Measurements from ENCODE around the gene PDGFB.

- TF ChIP-seq, protein P1, sequence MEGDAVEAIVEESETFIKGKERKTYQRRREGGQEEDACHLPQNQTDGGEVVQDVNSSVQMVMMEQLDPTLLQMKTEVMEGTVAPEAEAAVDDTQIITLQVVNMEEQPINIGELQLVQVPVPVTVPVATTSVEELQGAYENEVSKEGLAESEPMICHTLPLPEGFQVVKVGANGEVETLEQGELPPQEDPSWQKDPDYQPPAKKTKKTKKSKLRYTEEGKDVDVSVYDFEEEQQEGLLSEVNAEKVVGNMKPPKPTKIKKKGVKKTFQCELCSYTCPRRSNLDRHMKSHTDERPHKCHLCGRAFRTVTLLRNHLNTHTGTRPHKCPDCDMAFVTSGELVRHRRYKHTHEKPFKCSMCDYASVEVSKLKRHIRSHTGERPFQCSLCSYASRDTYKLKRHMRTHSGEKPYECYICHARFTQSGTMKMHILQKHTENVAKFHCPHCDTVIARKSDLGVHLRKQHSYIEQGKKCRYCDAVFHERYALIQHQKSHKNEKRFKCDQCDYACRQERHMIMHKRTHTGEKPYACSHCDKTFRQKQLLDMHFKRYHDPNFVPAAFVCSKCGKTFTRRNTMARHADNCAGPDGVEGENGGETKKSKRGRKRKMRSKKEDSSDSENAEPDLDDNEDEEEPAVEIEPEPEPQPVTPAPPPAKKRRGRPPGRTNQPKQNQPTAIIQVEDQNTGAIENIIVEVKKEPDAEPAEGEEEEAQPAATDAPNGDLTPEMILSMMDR (IDR thresholded peaks at IDR 0.05), result no peak
- TF ChIP-seq EP300 (IDR thresholded peaks at IDR 0.05), result no peak
- no peak for TF ChIP-seq POLR2A (IDR thresholded peaks at IDR 0.05)
- no peak for TF ChIP-seq POLR2AphosphoS5 (IDR thresholded peaks at IDR 0.05)
Observed at GRCh38 chr22:39246217-39246616, 1.4 kb upstream of the PDGFB start.
